Endothelial cell of umbilical vein (primary cell): ENCODE results near the gene HNRNPA2B1.
A peak's percentile ranks its signal among the peaks of the same experiment; 100 is the strongest.

Experiments used
- JUN ChIP-seq: IDR thresholded peaks from 2 replicates; pipeline ENCODE4 v1.6.1; 2011; ENCODE audit warnings: borderline replicate concordance, low read depth; ENCODE audit not compliant: insufficient read length, insufficient read depth
- POLR2AphosphoS5 ChIP-seq: IDR thresholded peaks from 2 replicates; pipeline ENCODE4 v1.6.1; 2012; ENCODE audit warnings: low read depth, mild to moderate bottlenecking, control low read depth, low read length, moderate library complexity; ENCODE audit not compliant: insufficient read depth
- TF ChIP-seq, protein P1 (sequence below): IDR thresholded peaks from 2 replicates; pipeline ENCODE4 v1.6.1; 2011; ENCODE audit not compliant: insufficient read depth, insufficient read length

DNA sequence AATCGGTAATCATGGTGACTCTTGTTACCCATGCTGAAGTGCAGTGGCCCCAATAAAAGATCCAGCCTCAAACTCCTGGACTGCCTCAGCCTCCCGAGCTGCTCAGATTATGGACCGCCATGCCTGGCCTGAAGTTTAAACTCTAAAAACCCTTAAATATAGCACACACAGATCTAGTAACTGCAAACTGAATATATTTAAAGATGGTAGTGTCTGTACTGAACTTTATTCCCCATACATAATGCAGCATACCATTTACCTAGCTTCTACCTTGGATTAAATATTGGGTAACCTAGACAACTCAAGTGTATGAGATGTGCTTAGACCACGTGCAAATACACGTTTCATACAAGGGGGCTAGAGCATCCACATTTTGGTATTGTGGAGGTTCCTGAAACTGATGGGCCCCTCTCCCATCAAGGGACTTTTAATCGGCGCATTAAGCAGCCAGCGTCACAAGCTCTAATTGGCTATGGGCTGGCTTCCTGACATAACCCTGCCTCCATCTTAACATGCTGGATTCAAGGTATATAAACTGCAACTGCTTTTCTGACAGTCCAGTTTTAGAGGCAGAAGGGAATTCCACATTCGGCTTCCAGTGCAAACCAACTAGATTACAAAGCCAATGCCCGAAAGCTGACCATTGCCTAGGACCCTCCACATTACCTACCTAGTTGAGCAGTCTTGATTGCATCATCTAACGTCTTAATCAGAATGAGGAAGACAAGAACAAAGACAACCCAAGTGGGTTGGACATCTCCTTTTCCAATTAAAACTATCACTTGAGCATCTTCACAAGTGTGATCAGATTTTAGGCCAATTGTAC is 13.0 kb downstream of the HNRNPA2B1 start:
- TF ChIP-seq JUN (no peak), POLR2AphosphoS5 (peak; percentile 52)
- TF ChIP-seq, protein P1, sequence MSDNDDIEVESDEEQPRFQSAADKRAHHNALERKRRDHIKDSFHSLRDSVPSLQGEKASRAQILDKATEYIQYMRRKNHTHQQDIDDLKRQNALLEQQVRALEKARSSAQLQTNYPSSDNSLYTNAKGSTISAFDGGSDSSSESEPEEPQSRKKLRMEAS = no peak
